ENCODE measurements around the gene TENM3.

TENM3 gene

DNA sequence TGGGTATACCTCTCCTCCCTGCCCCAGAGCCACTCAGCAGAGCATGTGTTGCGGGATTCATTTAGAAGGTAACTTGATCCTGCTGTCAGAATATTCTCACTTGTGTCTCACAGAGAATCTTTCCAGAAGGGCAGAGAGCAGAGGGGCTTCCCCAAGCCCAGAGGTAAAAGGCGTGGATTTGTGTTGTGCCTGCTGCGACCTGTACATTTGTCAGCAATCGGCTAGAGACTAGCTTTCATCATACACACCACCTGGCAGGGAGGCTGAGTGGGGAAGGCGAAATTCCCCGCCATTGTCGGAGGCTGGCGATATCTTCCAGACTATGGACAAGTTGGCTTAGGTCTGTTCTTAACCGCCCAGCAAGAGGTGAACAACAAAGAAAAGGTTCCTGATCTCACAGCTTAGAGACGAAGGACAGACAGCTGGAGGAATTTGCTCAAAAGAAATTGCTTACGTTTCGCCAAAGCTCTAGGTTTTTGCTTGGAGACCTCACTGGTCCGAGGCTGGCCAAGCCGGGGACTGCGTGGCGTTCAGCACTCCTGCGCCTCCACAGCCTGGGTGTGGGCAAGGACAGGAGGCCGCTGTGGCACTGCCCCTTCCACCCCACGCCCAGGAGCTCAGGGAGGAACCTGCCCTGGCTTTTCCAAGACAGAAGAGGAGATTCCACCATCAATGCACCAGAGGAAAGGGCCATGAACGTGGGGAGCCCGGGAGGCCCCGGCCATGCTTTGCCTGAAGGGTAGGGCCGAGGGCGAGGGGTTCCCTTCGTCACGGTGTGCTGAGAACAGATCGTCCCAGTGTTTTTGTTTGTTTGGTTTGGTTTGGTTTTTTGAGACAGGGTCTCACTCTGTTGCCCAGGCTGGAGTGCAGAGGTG, 604.6 kb downstream of the TENM3 start:
- FAIRE-seq (no peak), DNase-seq (ENCODE audit: insufficient read length, low spot score) (no peak)
- TF ChIP-seq, protein P1, sequence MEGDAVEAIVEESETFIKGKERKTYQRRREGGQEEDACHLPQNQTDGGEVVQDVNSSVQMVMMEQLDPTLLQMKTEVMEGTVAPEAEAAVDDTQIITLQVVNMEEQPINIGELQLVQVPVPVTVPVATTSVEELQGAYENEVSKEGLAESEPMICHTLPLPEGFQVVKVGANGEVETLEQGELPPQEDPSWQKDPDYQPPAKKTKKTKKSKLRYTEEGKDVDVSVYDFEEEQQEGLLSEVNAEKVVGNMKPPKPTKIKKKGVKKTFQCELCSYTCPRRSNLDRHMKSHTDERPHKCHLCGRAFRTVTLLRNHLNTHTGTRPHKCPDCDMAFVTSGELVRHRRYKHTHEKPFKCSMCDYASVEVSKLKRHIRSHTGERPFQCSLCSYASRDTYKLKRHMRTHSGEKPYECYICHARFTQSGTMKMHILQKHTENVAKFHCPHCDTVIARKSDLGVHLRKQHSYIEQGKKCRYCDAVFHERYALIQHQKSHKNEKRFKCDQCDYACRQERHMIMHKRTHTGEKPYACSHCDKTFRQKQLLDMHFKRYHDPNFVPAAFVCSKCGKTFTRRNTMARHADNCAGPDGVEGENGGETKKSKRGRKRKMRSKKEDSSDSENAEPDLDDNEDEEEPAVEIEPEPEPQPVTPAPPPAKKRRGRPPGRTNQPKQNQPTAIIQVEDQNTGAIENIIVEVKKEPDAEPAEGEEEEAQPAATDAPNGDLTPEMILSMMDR (IDR thresholded peaks at IDR 0.05; ENCODE audit: insufficient read depth, missing control alignments): no peak

DNA sequence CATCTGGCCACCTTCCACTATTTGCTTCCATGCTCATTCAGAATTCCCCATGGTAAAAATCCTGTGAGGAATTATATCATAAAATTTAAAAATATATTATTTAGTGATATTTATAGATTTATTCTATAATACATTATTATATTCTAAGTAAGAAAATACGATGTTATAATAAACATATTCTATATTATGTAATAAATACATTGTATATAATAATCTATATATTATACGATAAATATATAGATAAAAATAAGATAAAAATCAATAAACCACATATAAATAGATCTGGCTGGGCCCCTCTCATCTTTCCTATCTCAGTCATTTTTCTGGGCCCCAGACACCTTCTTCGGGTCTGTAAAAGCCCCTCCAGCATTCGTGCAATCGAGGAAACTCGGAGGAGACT, 605.5 kb downstream of the TENM3 start:
- DNase-seq (ENCODE audit: insufficient read length, low spot score) (no peak), FAIRE-seq (no peak)
- TF ChIP-seq, protein P1 (IDR thresholded peaks at IDR 0.05; ENCODE audit: insufficient read depth, missing control alignments): no peak

All from D721Med (cell line).